Spleen (tissue), 11 donors: ENCODE results near the gene ATP11C. TPM values are rescaled to one million over a fixed set of nuclear protein-coding genes. Genes with fewer than 3 reads are reported as not detected.

Source experiments
- DNase-seq: peaks from one replicate; pipeline ENCODE4 v3.0.0-alpha.2; 2020
- H3K27ac ChIP-seq, 8 donors: fragments of 200-600 bp; sonication (generic) in 7 of 8; 1 replicate in 4 of 8; 2 replicates in 4 of 8; pipeline versions ENCODE4 v1.5.0 to v1.8.0; 2016 to 2021; ENCODE audit warnings: inconsistent platforms in 4 of 8, mild to moderate bottlenecking in 4 of 8, moderate library complexity in 1 of 8
- H3K27me3 ChIP-seq, 7 donors: fragments of 200-600 bp; sonication (generic) in 6 of 7; replicated peaks in 1 of 7; 1 replicate in 4 of 7; 2 replicates in 3 of 7; pipeline versions ENCODE4 v1.5.0 to v1.8.0; 2016 to 2021; ENCODE audit warnings: inconsistent platforms in 3 of 7, mild to moderate bottlenecking in 1 of 7
- H3K36me3 ChIP-seq, 6 donors: fragments of 200-600 bp; sonication (generic) in 5 of 6; 1 replicate in 4 of 6; 2 replicates in 2 of 6; pipeline versions ENCODE4 v1.5.0 to v1.8.0; 2016 to 2021; ENCODE audit warnings: inconsistent platforms in 2 of 6
- H3K4me1 ChIP-seq, 6 donors: fragments of 200-600 bp; sonication (generic) in 5 of 6; 1 replicate in 3 of 6; 2 replicates in 3 of 6; pipeline versions ENCODE4 v1.5.0 to v1.8.0; 2016 to 2021; ENCODE audit warnings: inconsistent platforms in 3 of 6
- H3K4me3 ChIP-seq, 8 donors: fragments of 200-600 bp; sonication (generic) in 7 of 8; 1 replicate in 4 of 8; 2 replicates in 4 of 8; pipeline versions ENCODE4 v1.5.0 to v1.8.0; 2016 to 2021; ENCODE audit warnings: inconsistent platforms in 4 of 8, mild to moderate bottlenecking in 4 of 8, moderate library complexity in 2 of 8
- H3K9me3 ChIP-seq, 8 donors: fragments of 200-600 bp; sonication (generic) in 7 of 8; 1 replicate in 4 of 8; 2 replicates in 4 of 8; pipeline versions ENCODE4 v1.5.0 to v1.8.0; 2016 to 2021; ENCODE audit warnings: inconsistent platforms in 4 of 8
- CTCF ChIP-seq, 11 experiments: fragments of 200-600 bp in 7 of 11; fragments of 450-650 bp in 4 of 11; sonication (generic) in 4 of 11; IDR thresholded peaks in 8 of 11; conservative IDR thresholded peaks in 3 of 11; 1 replicate in 7 of 11; 2 replicates in 4 of 11; pipeline versions ENCODE4 v1.4.0 to v1.8.0; 2016 to 2021; ENCODE audit warnings: antibody characterized with exemption in 11 of 11, inconsistent platforms in 4 of 11, mild to moderate bottlenecking in 1 of 11
- POLR2A ChIP-seq, 3 donors: fragments of 450-650 bp; IDR thresholded peaks; one replicate each; pipeline ENCODE4 v1.5.1; 2017; ENCODE audit warnings: antibody characterized with exemption in 3 of 3, mild to moderate bottlenecking in 1 of 3
- POLR2AphosphoS5 ChIP-seq, 3 donors: sonication (generic); formaldehyde crosslinking; IDR thresholded peaks; one replicate each; pipeline ENCODE4 v1.5.1; 2017; ENCODE audit warnings: antibody characterized with exemption in 3 of 3
- WGBS, 5 donors: extraction: QIAGEN DNeasy Blood & Tissue Kit in 3 of 5; methylation state at CpG; one replicate each; pipeline versions ENCODE4 v1.1.5 to v1.1.7; 2013 to 2018; 5-methylcytosine and 5-hydroxymethylcytosine counted together
- intact Hi-C: fragments of 100-400 bp; cut with DNase I; formaldehyde crosslinking; loops from one replicate; pipeline ENCODE4 v1.15.0; 2023; ENCODE audit warnings: low total_unique reads
- polyA plus RNA-seq, 3 donors: library from polyadenylated mRNA; stranded (reverse); fragments of 200-250 nt; gene quantifications; one replicate each; pipeline ENCODE4 v1.2.1, GENCODE V29; 2013
- total RNA-seq, 7 donors: library from RNA; depleted of rRNA in 3 of 7; stranded (reverse); fragments of >200 nt in 3 of 7; fragmentation: NEBNext Ultra II Directional in 4 of 7; extraction: Animal tissue kit (Norgen Biotek cat#: 25700) in 4 of 7; gene quantifications; one replicate each; pipeline versions ENCODE4 v1.1.0 to v1.2.1, GENCODE V29; 2016 to 2021
- donor health status: healthy with polysubstance abuse.
- donor health status: DM: no; HTN: no; CAD: no; lungs with moderate emphysema.
- donor health status: DM: no; HTN: no; CAD: no.
- donor health status: Bipolar disorder and iron deficiency.
- donor health status: healthy.
- donor health status: DM: no; HTN: no; CAD: no.
- donor health status: DM: yes; HTN: yes; CAD: no.

The ATP11C gene
- total and polyA plus RNA-seq, 10 donors = 6.0 to 52.2 (median 28.8) TPM

GRCh38 chrX:139751053-139751452 lies 181.8 kb downstream of the ATP11C start:
- TF ChIP-seq POLR2AphosphoS5 (IDR thresholded peaks at IDR 0.05) (no peak), CTCF (IDR thresholded peaks at IDR 0.05 in 8 of 11, conservative IDR thresholded peaks at IDR 0.05 in 3 of 11) (no peak), POLR2A (IDR thresholded peaks at IDR 0.05) (no peak)
- no peaks in the 10 kb centered on the region for H3K4me1 ChIP-seq
- WGBS, 5 donors = 69 to 96% (median 88%) methylated on average over 3 of the region's 3 CpGs
- no peak overlapping the region for H3K27ac ChIP-seq
- intact Hi-C loops = no loop called here
- no peaks in the 10 kb centered on the region for H3K27me3 ChIP-seq
- H3K4me3 ChIP-seq = no peak overlapping the region
- H3K9me3 ChIP-seq = peaks cover 0 to 27% (median 19%) of the 10 kb centered on the region in 8 donors
- peaks cover 0 to 60% (median 5%) of the 10 kb centered on the region in 6 donors for H3K36me3 ChIP-seq
- DNase-seq = no peak

GRCh38 chrX:139750390-139750789 lies 182.5 kb downstream of the ATP11C start:
- Histone ChIP-seq H3K9me3 (peaks cover 0 to 23% (median 16%) of the 10 kb centered on the region in 8 donors), H3K27me3 (no peaks in the 10 kb centered on the region), H3K4me3 (no peak overlapping the region), H3K27ac (no peak overlapping the region), H3K36me3 (peaks cover 0 to 59% (median 5%) of the 10 kb centered on the region in 6 donors), H3K4me1 (no peaks in the 10 kb centered on the region)
- DNase-seq = no peak
- intact Hi-C loops = no loop called here
- TF ChIP-seq POLR2AphosphoS5 (IDR thresholded peaks at IDR 0.05) (no peak), CTCF (IDR thresholded peaks at IDR 0.05 in 8 of 11, conservative IDR thresholded peaks at IDR 0.05 in 3 of 11) (no peak), POLR2A (IDR thresholded peaks at IDR 0.05) (no peak)

GRCh38 chrX:139739138-139739537 lies 193.7 kb downstream of the ATP11C start:
- H3K9me3 ChIP-seq = no peaks in the 10 kb centered on the region
- H3K36me3 ChIP-seq = peaks cover 0 to 64% (median 0%) of the 10 kb centered on the region in 6 donors
- H3K4me3 ChIP-seq = no peak overlapping the region
- TF ChIP-seq POLR2AphosphoS5 (IDR thresholded peaks at IDR 0.05) = no peak
- TF ChIP-seq CTCF (IDR thresholded peaks at IDR 0.05 in 8 of 11, conservative IDR thresholded peaks at IDR 0.05 in 3 of 11) = no peak
- TF ChIP-seq POLR2A (IDR thresholded peaks at IDR 0.05) = no peak
- WGBS, 5 donors = 66 to 80% (median 68%) methylated on average over 2 of the region's 2 CpGs
- no peak for DNase-seq
- no peak overlapping the region for H3K27ac ChIP-seq
- no peaks in the 10 kb centered on the region for H3K27me3 ChIP-seq
- intact Hi-C loops = no loop called here
- H3K4me1 ChIP-seq = no peaks in the 10 kb centered on the region

- no peak overlapping the region for H3K4me3 ChIP-seq
- H3K27me3 ChIP-seq = no peaks in the 10 kb centered on the region
- TF ChIP-seq POLR2AphosphoS5 (IDR thresholded peaks at IDR 0.05) (no peak), POLR2A (IDR thresholded peaks at IDR 0.05) (no peak), CTCF (IDR thresholded peaks at IDR 0.05 in 8 of 11, conservative IDR thresholded peaks at IDR 0.05 in 3 of 11) (no peak)
- H3K4me1 ChIP-seq = no peaks in the 10 kb centered on the region
- H3K27ac ChIP-seq = no peak overlapping the region
- peaks cover 0 to 66% (median 0%) of the 10 kb centered on the region in 6 donors for H3K36me3 ChIP-seq
- H3K9me3 ChIP-seq = no peaks in the 10 kb centered on the region
- intact Hi-C loops = no loop called here
- no peak for DNase-seq
These were observed 194.3 kb downstream of the ATP11C start for GRCh38 chrX:139738581-139738980.
